ENCODE measurements around the gene PLXNA2. TPM values are rescaled to one million over a fixed set of nuclear protein-coding genes. Genes with fewer than 3 reads are reported as not detected.

PLXNA2 gene
- total RNA-seq, 2 donors from 2014 or later, result 0.04 to 0.39 TPM

DNA sequence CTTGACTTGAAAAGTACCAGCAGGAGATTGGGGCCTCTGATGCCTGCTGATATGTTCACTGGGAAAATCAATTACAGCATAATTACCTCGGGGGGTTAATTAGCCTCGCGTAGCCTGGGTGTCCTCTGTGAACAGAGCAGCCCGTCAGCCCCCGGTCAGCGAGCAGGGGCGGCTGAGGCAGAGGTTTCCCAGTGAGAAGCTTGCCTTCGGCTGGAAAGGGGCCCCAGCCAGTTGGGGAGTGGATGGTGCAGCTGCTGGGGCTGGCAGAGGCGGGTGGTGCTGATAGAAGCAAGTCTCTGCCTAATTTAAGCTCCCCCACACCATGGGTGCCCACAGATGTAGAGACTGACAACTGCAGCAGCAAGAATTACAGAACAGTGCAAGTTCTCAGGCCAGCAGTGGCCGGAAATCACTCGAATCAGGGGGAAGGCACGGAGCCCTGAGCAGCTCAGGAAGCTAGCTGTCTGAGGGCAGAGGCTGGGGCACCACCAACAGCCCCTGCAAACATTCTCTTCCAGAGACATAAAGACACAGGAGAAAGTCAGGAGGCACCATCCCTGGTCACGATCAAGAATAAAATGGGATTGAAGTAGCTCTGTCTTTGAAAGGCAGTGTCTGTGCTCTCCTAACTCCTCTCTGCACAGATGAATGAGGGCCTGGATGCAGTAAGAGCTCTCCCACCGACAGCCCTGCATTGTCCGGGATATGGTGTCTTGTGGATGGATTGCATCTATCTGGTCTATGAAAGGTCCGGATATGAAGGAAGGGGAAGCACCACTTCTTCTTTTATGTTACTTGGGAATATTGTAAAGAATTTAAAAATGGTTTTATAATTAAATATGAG lies 166.7 kb downstream of the PLXNA2 start:
- ATAC-seq, result no peak
- DNase-seq (ENCODE audit: low spot score in 2 of 2), result no peak

DNA sequence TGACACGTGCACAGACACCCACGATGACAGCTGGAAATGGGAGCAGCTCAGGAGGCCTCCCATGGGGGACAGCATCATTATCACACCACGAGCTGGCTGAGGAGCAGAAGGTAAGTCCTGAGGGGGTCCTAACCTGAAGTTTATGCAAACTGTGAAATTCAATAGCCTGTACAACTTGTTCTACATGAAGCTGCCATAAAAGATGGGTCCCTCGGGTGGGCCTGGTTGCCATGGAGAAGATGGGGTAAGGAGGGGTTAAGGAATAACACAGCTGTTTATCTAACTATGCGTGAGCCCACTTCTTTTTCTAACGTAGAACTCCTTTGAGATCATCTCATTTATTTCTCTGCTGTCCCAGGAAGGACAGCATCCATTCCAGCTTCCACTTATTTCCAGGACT lies 169.8 kb downstream of the PLXNA2 start:
- no peaks in the 10 kb centered on the region for H3K9me3 Mint-ChIP-seq
- DNase-seq (ENCODE audit: low spot score in 2 of 2) (no peak), ATAC-seq (no peak)
- H3K36me3 Mint-ChIP-seq, result no peaks in the 10 kb centered on the region
- no peak overlapping the region for H3K27ac Mint-ChIP-seq

More for the DNA sequence above, 166.7 kb downstream of the PLXNA2 start:
- Mint-ChIP-seq H3K27ac (no peak overlapping the region), H3K36me3 (no peaks in the 10 kb centered on the region), H3K9me3 (no peaks in the 10 kb centered on the region)

DNA sequence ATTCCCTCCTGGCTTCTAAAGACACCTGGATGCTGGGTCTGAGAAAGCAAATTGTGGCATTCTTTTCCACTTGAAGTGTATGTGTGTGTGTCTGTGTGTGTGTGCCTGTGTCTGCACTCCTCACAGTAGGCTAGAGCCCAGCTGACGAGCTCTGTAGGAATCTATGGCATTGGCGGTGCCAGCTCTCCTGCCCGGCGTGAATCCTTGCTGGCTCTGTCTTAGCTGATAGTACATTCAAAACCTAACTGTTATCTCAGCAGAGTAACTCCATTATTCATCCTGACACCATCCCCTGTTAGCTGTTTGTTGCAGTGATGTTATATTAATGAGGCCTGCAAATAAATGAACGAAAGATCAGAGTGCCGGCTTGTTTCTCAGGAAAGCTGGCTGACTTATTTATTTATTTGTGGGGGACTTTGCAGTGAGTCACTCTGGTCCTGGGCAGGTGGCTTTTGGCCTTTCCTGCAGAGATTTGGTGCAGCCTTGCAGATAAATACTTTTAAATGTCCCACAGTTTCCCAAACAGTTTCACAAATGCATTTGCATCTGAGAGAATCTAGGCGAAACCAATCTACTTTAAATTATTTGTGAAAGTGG lies 172.7 kb downstream of the PLXNA2 start:
- Mint-ChIP-seq H3K27ac (no peak overlapping the region), H3K36me3 (no peaks in the 10 kb centered on the region), H3K9me3 (no peaks in the 10 kb centered on the region)
- ATAC-seq (no peak), DNase-seq (ENCODE audit: low spot score in 2 of 2) (no peak)

DNA sequence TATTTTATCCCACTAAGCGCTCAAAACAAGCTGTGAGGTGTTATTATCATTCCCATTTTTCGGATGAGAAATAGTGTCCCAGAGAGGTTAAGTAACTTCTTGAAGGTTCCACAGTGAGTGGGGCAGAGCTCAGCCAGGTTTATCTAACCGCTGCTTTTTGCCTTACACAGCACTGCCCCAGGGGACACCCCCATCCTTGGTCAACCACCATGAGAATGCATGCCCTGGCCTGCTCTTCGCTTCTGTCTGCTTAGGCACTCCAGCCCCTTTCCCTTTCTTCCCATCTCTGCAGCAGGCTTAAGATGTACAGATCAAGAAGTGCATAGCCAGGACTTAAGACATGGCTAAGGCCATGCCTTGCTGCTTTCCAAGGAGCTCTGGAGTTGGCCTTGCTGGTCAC lies 174.3 kb downstream of the PLXNA2 start:
- ATAC-seq, result no peak
- Mint-ChIP-seq H3K9me3 (no peaks in the 10 kb centered on the region), H3K36me3 (no peaks in the 10 kb centered on the region), H3K27ac (no peak overlapping the region)
- no peak for DNase-seq (ENCODE audit: low spot score in 2 of 2)

DNA sequence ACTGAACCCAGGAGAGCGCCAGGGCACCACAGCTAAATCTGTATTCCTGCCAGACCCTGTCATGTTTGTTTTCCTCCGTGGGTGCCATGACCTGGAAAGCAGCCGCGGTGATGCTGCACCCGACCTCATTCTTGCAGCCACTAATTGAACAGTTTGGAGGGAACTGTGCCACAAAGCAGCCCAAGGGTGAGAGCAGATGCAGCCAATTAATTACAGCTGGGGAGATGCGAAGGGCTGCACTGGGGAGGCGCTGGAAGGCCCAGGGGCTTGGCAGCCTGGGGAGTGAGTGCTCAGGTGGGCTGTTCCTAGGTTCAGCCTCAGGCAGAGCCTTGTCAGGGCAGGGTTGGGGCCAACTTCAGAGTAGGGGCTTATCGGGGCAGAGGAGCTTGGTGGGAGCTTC lies 174.9 kb downstream of the PLXNA2 start:
- ATAC-seq (no peak), DNase-seq (ENCODE audit: low spot score in 2 of 2) (no peak)
- H3K27ac Mint-ChIP-seq, result no peak overlapping the region
- no peaks in the 10 kb centered on the region for H3K36me3 Mint-ChIP-seq
- H3K9me3 Mint-ChIP-seq, result no peaks in the 10 kb centered on the region

DNA sequence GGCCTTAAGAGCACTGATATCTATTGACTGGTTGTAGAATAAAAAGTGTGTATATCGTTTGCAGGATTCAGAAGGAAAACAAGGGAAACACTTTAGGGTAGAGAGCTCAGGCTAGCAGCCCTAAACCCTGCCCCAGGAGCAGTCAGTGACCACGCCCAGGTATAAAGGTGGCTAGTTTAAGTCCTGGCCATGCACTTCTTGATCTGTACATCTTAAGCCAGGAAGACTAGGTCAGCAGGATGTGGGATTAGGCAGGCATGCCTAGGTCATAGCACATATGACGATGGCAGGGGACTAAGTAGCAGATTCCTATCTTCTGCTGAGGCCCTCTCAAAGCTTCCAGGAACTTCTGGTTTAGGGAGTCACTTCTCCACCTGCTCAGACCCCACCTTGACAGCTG lies 175.3 kb downstream of the PLXNA2 start:
- no peaks in the 10 kb centered on the region for H3K9me3 Mint-ChIP-seq
- no peaks in the 10 kb centered on the region for H3K36me3 Mint-ChIP-seq
- H3K27ac Mint-ChIP-seq, result no peak overlapping the region
- DNase-seq (ENCODE audit: low spot score in 2 of 2), result no peak
- ATAC-seq, result no peak

DNA sequence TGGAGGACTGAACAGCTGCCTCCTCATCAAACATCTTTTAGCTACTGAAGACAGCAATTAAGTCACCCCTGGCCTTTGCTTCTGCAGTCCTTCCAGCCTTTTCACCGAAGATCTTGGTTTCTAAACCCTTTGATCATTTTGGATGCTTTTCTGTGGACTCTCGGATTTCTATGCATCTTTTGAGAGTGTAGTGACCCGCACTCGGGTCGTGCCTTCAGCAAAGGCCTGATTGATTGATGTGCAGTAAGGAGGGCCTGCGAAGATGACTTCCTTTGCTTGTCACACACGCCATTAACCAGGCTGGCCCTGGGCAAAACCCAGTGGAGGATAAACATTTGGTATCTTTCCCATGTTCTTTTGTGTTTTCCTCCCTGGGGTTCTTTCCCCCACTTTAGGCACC lies 175.8 kb downstream of the PLXNA2 start:
- Mint-ChIP-seq H3K36me3 (no peaks in the 10 kb centered on the region), H3K27ac (no peak overlapping the region), H3K9me3 (no peaks in the 10 kb centered on the region)
- DNase-seq (ENCODE audit: low spot score in 2 of 2) (no peak), ATAC-seq (no peak)

DNA sequence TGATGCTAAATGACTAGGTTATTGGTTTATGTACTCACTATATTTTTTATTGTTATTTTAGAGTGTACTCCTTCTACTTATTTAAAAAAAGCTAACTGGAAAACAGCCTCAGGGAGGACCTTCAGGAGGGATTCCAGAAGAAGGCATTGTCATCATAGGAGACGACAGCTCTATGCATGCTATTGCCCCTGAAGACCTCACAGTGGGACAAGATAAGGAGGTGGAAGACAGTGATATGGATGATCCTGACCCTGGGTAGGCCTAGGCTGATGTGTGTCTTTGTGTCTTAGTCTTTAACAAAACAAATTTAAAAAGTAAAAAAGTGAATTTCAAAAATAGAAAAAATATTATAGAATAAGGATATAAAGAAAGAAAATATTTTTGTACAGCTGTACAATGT lies 177.6 kb downstream of the PLXNA2 start:
- no peaks in the 10 kb centered on the region for H3K9me3 Mint-ChIP-seq
- DNase-seq (ENCODE audit: low spot score in 2 of 2) (no peak), ATAC-seq (no peak)
- no peak overlapping the region for H3K27ac Mint-ChIP-seq
- H3K36me3 Mint-ChIP-seq, result no peaks in the 10 kb centered on the region

DNA sequence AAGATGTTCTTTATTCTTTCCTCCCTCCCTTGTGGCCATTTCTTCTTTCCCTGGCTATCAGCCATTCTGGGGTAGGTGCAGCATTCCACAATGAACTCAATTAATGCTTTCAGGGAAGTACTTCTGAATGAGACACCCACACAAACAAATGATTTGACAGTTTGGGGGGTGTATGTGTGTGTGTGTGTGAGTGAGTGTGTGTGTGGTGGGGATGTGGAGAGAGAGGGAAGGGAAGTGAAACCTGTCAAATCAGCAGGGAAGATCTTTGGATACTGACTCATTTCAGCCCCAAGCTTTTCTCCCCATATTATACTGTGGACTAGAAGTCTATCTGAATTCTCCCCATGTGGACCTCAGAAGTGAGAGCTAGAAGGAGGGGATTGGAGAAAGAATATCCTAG lies 178.3 kb downstream of the PLXNA2 start:
- no peak for ATAC-seq
- DNase-seq (ENCODE audit: low spot score in 2 of 2), result no peak
- H3K27ac Mint-ChIP-seq, result no peak overlapping the region
- H3K36me3 Mint-ChIP-seq, result no peaks in the 10 kb centered on the region
- H3K9me3 Mint-ChIP-seq, result no peaks in the 10 kb centered on the region

DNA sequence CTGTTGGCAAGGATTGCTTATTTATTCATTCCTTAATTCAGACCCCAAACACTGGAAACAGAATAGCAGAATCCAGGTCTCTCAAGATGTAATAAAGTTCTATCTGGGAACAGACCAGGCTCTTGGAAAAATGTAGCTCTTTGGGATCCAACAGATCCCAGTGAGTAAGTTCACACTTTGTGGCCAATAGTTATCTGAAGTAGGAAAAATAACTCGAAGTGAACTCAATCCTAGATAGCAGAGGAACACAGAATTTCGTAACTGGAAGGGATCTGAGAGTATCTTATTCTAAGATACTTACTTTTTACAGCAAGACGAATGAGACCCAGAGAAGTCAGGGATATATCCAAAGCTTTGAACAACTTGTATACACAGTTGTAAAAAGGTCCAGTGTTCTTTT lies 182.6 kb downstream of the PLXNA2 start:
- ATAC-seq (no peak), DNase-seq (ENCODE audit: low spot score in 2 of 2) (no peak)
- H3K36me3 Mint-ChIP-seq, result no peaks in the 10 kb centered on the region
- H3K27ac Mint-ChIP-seq, result no peak overlapping the region
- H3K9me3 Mint-ChIP-seq, result no peaks in the 10 kb centered on the region

DNA sequence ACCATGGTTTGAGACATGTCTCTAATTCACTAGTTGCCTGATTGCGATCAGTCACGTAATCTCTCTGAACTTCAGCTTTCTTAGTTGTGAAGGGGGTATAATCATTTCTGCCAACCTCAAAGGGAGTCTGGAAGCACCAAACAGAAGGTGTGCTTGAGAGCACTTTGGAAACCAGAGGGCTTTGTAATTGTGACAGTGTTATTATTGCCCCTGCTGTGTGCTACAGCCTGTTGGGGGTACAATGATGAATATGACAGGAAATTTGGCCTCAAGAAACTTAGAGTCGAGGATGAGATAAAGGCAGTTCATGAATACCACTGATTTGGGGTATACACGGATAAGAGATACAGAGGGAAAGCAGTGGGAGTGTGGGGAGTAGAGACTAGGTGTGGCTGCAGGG lies 183.1 kb downstream of the PLXNA2 start:
- no peaks in the 10 kb centered on the region for H3K36me3 Mint-ChIP-seq
- no peaks in the 10 kb centered on the region for H3K9me3 Mint-ChIP-seq
- DNase-seq (ENCODE audit: low spot score in 2 of 2), result no peak
- ATAC-seq, result no peak
- no peak overlapping the region for H3K27ac Mint-ChIP-seq

DNA sequence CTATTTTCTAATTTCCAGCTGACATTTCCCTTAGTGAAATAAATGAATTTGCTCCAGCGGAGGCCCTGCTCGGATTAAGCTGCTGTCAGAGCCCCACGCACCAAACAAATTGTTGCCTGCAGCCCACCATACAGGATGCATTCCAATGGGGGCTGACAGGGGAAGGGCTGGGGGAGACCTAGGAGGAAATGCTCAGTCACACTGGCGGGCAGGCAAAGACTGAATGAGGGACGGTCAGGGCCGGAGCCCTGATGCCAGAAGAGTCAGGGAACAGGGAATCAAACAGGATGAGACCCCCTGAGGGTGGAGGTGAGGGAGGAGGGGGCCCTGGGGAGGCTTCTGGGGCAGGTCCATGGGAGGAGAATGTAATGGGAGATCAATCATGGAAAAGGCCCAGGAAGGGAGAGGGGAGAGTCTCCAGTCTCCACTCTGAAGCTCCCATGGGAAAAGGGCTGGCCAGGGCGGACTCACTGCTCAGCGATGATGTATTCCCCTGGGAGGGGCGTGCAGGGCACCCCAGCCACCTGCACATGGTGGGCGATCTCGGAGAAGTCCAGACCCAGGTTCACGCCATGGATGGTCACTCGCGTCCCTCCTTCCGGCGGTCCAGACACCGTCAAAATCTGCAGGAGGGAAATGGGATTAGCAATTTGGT lies 183.8 kb downstream of the PLXNA2 start:
- H3K27ac Mint-ChIP-seq, result no peak overlapping the region
- ATAC-seq, result no peak

DNA sequence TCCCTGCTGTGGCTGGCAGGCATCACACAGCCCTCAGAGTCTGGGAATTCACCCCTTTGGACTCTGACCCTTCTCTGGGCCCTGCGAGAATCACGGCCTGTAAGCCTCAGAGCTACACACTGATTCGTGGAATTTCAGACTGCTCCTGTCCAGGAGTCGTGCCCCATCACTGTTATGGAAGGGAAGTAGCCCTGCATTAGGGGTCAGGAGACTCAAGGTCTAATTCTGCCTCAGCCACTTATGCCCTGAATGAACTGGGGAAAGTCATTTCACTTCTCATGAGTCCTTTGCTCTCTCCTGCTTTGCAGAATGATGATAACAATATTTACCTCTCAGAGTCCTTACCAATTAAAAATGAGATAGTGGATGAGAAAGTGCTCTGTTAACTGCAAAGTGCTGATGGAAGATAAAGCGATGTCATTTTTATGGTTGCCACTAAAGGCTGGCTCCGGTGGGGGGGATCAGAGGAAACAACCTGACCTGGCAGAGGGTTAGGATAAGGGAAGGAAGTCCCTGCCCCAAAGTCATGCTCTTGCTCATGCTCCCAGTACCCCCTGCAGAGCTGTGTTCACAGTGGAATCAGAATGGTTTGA lies 184.7 kb downstream of the PLXNA2 start:
- Mint-ChIP-seq H3K27ac (no peak overlapping the region), H3K36me3 (no peaks in the 10 kb centered on the region), H3K9me3 (no peaks in the 10 kb centered on the region)
- DNase-seq (ENCODE audit: low spot score in 2 of 2) (no peak), ATAC-seq (no peak)

More for the DNA sequence above, 183.8 kb downstream of the PLXNA2 start:
- no peak for DNase-seq (ENCODE audit: low spot score in 2 of 2)
- H3K36me3 Mint-ChIP-seq, result no peaks in the 10 kb centered on the region
- H3K9me3 Mint-ChIP-seq, result no peaks in the 10 kb centered on the region

DNA sequence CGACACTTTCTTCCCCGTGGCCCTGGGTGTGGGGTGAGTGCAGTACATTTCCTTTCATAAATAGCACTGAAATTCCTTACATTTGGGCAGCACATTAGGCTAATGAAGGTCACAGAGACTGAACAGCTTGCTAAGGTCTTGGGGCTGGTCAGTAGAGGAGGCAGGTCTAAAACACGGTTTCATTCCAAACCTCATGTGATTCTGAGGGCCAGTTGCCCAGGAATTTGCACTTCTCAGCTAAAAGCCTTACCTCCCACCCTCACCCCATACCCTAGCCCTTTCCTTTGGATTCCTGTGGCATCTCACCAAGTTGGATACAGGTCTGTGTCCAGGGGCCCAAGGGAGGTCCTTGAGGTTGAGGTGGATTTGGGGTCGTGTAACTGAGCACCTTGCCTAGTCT lies 185.4 kb downstream of the PLXNA2 start:
- ATAC-seq, result no peak
- Mint-ChIP-seq H3K9me3 (no peaks in the 10 kb centered on the region), H3K27ac (no peak overlapping the region), H3K36me3 (no peaks in the 10 kb centered on the region)
- DNase-seq (ENCODE audit: low spot score in 2 of 2), result no peak

DNA sequence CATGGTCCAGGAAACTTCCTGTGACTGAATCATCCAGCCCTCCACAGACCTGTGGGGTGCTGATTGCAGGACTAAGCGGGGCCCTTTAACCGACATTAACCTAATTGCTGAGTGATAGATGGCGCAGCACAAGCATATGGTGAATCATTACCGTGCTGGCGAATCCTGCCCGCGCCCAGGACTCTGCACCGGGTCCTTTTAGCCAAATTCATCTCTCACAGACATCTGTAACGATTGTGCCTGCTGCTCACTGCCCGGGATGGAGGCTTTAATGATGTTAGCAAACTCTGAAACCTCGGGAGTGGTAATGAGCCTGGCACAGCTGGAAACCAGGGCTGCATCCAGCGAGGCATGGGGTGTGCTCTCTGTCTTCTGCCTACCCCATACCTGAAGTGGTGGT lies 185.9 kb downstream of the PLXNA2 start:
- no peak overlapping the region for H3K27ac Mint-ChIP-seq
- H3K36me3 Mint-ChIP-seq, result no peaks in the 10 kb centered on the region
- H3K9me3 Mint-ChIP-seq, result no peaks in the 10 kb centered on the region
- no peak for DNase-seq (ENCODE audit: low spot score in 2 of 2)
- ATAC-seq, result no peak

DNA sequence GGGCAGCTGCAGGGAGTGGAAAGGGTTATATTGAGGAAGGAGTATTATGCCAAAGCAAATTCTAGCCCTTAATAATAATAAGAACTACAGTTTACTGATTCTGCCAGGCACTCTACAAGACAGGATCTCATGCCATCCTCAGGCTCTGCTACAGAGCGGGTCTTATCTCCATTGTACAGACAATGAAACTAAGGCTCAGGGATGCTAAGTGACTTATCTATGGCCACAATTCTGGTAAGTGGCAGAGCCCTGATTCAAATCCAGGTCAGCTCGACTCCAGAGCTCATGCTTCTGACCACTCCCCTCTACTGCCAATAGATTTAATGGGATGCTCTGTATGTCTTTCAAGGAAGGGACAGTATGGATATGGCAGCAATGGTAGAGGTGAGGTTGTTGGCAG lies 187.1 kb downstream of the PLXNA2 start:
- Mint-ChIP-seq H3K27ac (no peak overlapping the region), H3K36me3 (no peaks in the 10 kb centered on the region), H3K9me3 (no peaks in the 10 kb centered on the region)
- ATAC-seq (no peak), DNase-seq (ENCODE audit: low spot score in 2 of 2) (no peak)

DNA sequence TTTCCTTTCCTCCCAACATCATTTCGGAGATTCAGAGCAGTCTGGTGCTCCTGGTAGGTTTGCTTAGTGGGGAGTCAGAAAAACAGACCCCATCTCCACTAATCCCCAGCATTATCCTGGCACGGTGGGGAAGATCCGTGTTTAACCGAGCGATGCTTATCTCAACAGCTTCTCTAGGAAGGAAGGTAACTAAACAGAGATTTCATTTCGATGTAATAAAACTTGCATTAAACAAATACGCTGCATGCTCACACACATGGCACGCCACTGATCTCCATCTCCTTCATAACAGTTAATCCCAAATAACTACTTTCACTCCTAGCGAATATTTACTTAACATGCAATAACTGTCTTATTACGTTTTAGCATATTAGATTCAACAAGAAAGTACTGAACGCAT lies 188.6 kb downstream of the PLXNA2 start:
- Mint-ChIP-seq H3K9me3 (no peaks in the 10 kb centered on the region), H3K36me3 (no peaks in the 10 kb centered on the region), H3K27ac (no peak overlapping the region)
- ATAC-seq (no peak), DNase-seq (ENCODE audit: low spot score in 2 of 2) (no peak)
